AG04450 (cell line): ENCODE measurements around the gene DSG3. TPM values are rescaled to one million over a fixed set of nuclear protein-coding genes. Genes with fewer than 3 reads are reported as not detected.

Source experiments
- CTCF ChIA-PET: fragments of 300-600, 350-600 bp; formaldehyde crosslinking; extraction: SDS; loops from one replicate; lab custom pipeline; 2022; ENCODE audit warnings: antibody characterized with exemption, inconsistent platforms; lab: Charles Lee
- POLR2A ChIA-PET: fragments of 350-600 bp; formaldehyde crosslinking; extraction: SDS; loops from one replicate; lab custom pipeline; 2021; ENCODE audit warnings: antibody characterized with exemption, inconsistent platforms; lab: Yijun Ruan, JAX
- DNase-seq: peaks from one replicate; pipeline ENCODE4 v3.0.0-alpha.2; 2011; ENCODE audit warnings: low read depth, low spot score
- H3K27ac ChIP-seq: one replicate; pipeline ENCODE4 v1.5.1; 2012; ENCODE audit warnings: low read depth, low read length, control low read depth
- H3K27me3 ChIP-seq: one replicate; pipeline ENCODE4 v1.6.0; 2012; ENCODE audit warnings: low read length; ENCODE audit not compliant: control insufficient read depth, insufficient read depth
- H3K4me3 ChIP-seq: 2 replicates; pipeline ENCODE4 v1.5.1; 2011; ENCODE audit warnings: mild to moderate bottlenecking, low read depth, low read length, control low read depth
- H3K9me3 ChIP-seq: 2 replicates; pipeline ENCODE4 v1.5.1; 2012; ENCODE audit warnings: low read length; ENCODE audit not compliant: control insufficient read depth, insufficient read depth
- polyA plus RNA-seq: library from polyadenylated mRNA; depleted of rRNA; stranded (reverse); fragments of >200 nt; gene quantifications from 2 replicates; pipeline ENCODE4 v1.2.3, GENCODE V29; 2011
- TF ChIP-seq, protein P1 (sequence below): IDR thresholded peaks from 2 replicates; pipeline ENCODE4 v1.5.1; 2011; ENCODE audit warnings: low read depth, low read length, control low read depth, inconsistent platforms

DSG3 gene
- polyA plus RNA-seq, 1 experiment: not detected

DNA sequence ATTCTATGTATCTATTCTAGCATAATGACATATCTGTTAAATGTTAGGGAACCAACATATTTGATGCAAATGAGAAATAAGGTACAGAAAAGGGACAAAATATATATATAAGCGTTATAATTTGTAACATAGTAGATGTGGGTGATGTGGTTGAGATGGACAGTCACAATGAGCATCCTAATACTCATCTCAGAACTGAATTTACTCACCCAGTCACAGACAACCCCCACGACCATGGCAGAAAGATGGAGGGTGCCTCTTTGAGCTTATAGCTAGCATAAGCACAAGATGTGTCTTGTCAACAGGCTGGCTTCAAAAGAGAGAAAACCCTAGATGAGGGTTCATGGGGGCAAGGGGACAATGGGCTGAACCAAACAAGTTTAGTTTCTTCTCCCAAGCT lies 9.1 kb upstream of the DSG3 start:
- no peak overlapping the region for H3K27ac ChIP-seq
- DNase-seq: no peak
- H3K4me3 ChIP-seq: no peak overlapping the region
- POLR2A ChIA-PET: no interaction called here
- peaks cover 3% of the 10 kb centered on the region for H3K9me3 ChIP-seq
- CTCF ChIA-PET: no interaction called here
- no peaks in the 10 kb centered on the region for H3K27me3 ChIP-seq
- TF ChIP-seq, protein P1, sequence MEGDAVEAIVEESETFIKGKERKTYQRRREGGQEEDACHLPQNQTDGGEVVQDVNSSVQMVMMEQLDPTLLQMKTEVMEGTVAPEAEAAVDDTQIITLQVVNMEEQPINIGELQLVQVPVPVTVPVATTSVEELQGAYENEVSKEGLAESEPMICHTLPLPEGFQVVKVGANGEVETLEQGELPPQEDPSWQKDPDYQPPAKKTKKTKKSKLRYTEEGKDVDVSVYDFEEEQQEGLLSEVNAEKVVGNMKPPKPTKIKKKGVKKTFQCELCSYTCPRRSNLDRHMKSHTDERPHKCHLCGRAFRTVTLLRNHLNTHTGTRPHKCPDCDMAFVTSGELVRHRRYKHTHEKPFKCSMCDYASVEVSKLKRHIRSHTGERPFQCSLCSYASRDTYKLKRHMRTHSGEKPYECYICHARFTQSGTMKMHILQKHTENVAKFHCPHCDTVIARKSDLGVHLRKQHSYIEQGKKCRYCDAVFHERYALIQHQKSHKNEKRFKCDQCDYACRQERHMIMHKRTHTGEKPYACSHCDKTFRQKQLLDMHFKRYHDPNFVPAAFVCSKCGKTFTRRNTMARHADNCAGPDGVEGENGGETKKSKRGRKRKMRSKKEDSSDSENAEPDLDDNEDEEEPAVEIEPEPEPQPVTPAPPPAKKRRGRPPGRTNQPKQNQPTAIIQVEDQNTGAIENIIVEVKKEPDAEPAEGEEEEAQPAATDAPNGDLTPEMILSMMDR: no peak

DNA sequence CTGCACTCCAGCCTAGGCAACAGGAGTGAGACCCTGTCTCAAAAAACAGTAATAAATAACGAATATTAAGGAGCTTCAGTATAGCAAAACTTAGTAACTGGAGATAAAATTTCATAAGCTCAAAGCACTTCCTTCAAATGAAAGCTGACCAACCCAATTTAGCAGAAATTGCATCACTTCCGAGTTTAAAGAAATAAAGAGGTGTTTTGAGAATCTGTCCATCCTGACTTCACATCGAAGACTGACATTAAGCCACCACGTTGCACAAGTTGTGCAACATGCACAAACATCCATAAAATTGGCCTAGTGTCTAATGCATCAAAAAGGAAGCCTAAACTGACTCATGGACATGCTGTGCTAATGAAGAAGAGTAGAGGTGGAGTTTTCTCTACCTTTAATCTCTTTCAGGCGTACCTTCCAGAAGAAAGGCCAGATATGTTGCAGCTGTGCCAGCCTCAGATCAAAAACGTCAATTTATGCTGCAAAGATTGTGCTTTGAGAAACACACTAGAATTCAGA lies 7.7 kb upstream of the DSG3 start:
- Histone ChIP-seq H3K27ac (no peak overlapping the region), H3K4me3 (no peak overlapping the region), H3K27me3 (no peaks in the 10 kb centered on the region), H3K9me3 (no peaks in the 10 kb centered on the region; the same call in 1 of the 2 replicates)
- ChIA-PET POLR2A (no interaction called here), CTCF (no interaction called here)
- TF ChIP-seq, protein P1: no peak
- no peak for DNase-seq

DNA sequence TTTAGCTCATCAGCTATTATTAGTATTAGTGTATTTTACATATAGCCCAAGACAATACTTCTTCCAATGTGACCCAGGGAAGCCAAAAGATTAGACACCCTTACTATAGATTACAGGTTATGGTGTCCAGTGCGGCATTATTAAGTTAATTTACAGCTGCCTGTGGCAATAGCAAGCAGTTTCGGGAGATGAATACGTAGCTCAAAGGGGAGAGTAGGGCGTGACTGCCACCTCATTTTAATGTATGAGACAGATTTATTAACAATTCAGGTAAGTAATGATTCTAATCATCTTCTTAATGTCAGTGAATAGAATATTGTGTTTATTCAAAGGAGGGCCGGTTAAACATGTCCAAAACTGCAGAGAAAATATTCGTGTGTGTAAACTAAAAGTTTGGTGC lies 6.8 kb upstream of the DSG3 start:
- POLR2A ChIA-PET: no interaction called here
- TF ChIP-seq, protein P1: no peak
- no peaks in the 10 kb centered on the region for H3K27me3 ChIP-seq
- DNase-seq: no peak
- no peak overlapping the region for H3K4me3 ChIP-seq
- H3K27ac ChIP-seq: no peak overlapping the region
- H3K9me3 ChIP-seq: no peaks in the 10 kb centered on the region; the same call in 1 of the 2 replicates
- CTCF ChIA-PET: no interaction called here

DNA sequence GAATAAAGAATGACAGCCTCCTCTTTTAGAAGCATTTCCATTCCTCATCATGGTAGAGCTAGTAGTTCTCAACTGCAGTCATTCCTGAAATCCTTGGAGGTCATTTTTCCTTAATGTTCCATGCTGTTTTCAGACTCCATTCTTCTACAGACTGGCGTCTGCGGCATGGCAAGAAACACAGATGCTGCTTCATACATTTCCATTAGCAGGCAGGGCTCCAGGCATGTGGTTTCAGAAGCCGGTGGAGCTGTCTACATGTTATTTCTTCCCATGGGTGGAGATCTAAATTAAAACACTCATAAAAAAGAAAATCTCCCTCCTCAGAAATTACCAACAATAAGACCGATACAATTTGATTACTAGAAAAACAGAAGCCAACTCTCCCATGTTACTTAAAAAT lies 6.0 kb upstream of the DSG3 start:
- POLR2A ChIA-PET: no interaction called here

DNA sequence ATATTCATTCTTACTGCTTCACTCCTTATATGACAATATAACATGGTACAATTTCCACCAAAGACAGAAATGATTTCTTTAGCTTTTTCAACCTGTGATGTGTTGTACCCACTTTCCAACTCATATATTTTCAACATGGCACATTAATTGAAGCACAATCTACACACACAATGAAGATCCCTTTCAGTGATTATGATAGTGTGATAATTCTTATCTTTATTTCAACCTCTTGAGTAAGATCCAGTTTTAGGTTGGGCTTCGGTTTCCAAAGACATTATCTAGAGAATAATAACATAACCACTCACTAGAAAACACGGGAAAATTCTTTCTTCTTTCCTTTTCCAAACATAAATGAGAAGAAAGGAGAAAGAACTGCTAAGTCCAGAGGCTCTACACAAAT lies 3.4 kb upstream of the DSG3 start:
- peaks cover 6% of the 10 kb centered on the region for H3K9me3 ChIP-seq
- H3K27me3 ChIP-seq: no peaks in the 10 kb centered on the region
- DNase-seq: no peak
- no peak overlapping the region for H3K4me3 ChIP-seq
- TF ChIP-seq, protein P1: no peak
- ChIA-PET CTCF (no interaction called here), POLR2A (no interaction called here)
- H3K27ac ChIP-seq: no peak overlapping the region

More for the DNA sequence above, 6.0 kb upstream of the DSG3 start:
- TF ChIP-seq, protein P1: no peak
- CTCF ChIA-PET: no interaction called here
- Histone ChIP-seq H3K4me3 (no peak overlapping the region), H3K9me3 (peaks cover 4% of the 10 kb centered on the region), H3K27me3 (no peaks in the 10 kb centered on the region), H3K27ac (no peak overlapping the region)
- no peak for DNase-seq
